HG02798 (cell line): Measurements from ENCODE around the gene HAUS5.
"Not testable (repeated sequence)": the region's sequence is repeated elsewhere in the genome, so short reads cannot be mapped to it uniquely, and the experiment has no call there.

ENCODE experiments used
- ATAC-seq: cut with Tn5 transposase; IDR thresholded peaks from one replicate; pipeline ENCODE4 v1.9.1; 2021; ENCODE audit warnings: mild to moderate bottlenecking; ENCODE audit not compliant: unreplicated experiment, poor library complexity

HAUS5 gene

DNA sequence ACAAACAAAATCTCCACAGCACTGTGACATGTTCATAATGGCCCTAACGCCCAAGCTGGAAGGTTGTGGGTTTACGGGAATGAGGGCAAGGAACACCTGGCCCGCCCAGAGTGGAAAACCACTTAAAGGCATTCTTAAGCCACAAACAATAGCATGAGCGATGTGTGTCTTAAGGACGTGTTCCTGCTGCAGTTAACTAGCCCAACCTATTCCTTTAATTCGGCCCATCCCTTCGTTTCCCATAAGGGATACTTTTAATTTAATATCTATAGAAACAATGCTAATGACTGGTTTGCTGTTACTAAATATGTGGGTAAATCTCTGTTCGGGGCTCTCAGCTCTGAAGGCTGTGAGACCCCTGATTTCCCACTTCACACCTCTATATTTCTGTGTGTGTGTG is 5.4 kb upstream of the HAUS5 start:
- ATAC-seq = not testable (repeated sequence)

DNA sequence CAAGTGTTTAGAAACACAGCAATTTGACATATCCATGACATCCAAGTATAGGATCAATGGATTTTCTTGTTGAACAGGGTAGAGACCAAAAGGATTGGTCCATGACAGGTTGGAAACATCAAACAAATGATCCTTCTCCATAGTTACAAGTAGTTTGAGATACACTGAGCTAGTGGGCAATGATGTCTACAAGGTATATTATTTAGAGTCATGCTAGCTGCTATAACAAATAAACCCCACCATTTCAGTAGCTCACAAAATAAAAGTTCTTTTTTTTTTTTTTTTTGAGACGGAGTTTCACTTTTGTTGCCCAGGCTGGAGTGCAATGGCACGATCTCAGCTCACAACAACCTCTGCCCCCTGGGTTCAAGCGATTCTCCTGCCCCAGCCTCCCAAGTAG is 4.9 kb upstream of the HAUS5 start:
- no peak for ATAC-seq

DNA sequence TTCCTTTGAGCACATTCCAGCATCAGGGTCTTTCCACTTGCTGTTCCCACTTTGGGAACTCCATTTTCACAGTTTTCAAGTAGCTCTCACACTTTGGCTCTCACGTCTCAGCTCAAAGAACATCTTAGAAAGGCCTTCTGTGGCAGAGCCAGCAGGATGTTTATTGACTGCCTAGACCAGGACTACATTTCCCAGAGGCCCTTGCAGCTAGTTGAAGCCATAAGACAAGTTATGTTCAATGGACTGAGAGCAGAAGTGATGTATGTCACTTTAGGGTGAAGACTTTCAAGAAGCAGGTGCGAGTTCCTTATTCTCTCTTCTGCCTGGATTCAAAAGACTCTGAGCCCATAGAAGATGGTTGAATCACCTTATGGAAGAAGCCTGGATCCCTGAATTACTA is 4.3 kb upstream of the HAUS5 start:
- ATAC-seq = no peak

DNA sequence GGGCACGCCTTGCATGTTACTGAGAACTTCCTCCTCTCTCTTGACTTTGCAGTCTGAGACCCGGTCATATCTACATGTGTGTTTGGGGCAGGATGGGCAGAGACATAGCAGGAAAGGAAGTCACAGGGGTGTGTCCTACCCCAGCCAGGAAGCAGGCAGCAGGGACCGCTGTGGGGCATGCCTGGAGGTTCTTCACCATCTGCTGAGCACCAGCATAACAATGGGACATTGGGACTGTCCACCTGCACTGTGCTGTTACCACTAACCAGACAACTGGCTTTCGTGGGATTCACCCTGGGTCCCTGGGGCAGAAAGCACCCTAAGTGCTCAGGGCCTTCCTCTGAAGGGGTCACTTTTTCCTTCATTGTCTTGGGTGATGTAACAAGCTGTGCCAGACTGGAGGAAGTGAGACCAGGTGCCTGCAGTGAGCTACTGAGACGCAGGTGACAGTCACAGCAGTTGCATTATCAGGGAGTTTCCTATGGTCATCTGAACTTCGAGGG is 2.6 kb upstream of the HAUS5 start:
- no peak for ATAC-seq

DNA sequence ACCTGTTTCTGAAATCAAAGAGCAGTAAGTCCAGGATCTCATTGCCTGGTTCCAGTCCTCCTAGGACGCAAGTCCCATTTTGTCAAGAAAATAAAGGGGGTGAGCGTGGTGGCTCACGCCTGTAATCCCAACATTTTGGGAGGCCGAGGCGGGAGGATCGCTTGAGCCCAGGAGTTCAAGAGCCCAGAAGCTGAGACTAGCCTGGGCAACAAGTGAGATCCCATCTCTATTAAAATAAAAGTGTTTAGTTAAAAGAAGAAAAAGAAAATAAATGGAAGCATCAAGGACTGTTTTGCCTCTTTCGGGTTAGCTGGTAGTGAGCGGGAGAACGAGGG is 344 bp upstream of the HAUS5 start:
- no peak for ATAC-seq

DNA sequence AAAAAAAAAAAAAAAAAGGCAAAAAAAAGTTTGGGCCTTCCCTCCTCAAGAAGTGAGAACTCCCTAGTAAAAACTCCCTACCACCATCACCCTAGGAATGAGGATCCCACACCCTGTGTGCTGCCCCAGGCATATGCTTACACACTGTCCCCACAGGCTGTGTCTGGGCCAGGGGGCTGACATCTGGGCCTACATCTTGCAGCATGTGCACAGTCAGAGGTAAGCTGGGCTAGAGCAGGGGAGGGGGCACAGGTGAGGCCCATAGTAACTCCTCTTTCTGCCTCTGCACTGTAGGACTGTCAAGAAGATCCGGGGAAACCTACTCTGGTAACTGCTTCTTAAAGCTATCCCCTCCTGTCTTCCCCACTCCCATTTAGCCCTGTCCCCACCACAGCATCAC is 1.0 kb downstream of the HAUS5 start:
- ATAC-seq = no peak

DNA sequence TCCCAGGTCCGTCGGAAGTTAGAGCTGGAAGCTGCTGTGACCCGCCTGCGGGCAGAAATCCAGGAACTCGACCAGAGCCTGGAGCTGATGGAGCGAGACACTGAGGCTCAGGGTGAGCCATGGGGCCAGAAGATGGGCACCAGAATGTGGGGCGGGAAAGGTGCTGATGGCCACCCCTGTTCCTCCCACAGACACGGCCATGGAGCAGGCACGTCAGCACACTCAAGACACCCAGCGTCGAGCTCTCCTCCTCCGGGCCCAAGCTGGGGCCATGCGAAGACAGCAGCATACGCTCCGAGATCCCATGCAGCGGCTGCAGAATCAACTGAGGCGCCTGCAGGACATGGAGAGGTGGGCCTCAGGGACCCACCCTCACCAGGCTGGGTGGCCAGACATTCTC is 2.5 kb downstream of the HAUS5 start:
- ATAC-seq = no peak

DNA sequence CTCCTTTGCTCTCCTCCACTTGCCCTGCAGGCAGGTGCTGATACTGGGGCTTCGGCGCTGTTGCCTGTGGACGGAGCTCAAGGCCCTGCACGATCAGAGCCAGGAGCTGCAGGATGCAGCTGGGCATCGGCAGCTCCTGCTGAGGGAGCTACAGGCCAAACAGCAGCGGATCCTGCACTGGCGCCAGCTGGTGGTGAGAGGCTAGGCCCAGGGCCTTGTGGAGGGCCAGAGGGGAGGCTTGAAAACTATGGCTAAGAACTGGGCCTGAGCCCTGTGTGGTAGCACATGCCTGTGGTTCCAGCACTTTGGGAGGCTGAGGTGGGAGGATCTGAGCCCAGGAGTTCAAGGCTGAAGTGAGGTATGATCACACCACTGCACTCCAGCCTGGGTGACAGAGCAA is 6.3 kb downstream of the HAUS5 start:
- no peak for ATAC-seq

DNA sequence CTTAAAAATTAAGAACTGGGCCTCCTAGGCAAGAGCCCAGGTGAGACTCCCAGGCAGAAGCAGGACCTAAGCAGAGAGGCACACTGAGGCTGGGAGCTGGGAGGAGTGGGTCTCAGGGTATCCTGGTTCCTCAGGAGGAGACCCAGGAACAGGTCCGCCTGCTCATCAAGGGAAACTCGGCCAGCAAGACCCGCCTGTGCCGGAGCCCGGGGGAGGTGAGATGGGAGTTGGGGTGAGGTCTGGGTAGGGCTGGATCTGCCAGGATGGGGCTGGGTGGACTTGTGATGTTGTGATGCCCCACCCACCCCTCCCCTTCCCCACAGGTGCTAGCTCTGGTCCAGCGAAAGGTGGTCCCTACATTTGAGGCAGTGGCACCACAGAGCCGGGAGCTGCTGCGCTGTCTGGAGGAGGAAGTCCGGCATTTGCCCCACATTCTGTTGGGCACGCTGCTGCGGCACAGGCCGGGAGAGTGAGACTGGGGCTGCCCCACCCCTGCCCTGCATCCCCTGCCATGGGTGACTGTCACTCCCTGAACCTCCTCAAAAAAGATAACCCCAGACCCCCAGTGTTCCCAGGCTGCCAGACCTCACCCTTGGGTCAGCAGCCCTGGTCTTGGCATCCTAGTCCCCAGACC is 6.9 kb downstream of the HAUS5 start:
- ATAC-seq = no peak

DNA sequence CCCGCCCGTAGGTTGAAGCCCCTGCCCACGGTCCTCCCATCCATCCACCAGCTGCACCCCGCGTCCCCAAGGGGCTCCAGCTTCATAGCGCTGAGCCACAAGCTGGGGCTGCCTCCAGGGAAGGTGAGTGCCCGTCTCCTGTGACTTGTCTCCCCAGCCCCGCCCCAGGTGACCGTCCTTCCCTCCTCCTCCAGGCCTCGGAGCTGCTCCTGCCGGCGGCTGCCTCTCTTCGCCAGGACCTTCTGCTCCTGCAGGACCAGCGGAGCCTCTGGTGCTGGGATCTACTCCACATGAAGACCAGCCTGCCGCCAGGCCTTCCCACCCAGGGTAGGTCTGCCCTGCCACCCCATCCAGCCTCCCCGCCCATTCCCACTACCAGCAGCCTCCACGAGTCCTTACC is 7.5 kb downstream of the HAUS5 start:
- no peak for ATAC-seq

DNA sequence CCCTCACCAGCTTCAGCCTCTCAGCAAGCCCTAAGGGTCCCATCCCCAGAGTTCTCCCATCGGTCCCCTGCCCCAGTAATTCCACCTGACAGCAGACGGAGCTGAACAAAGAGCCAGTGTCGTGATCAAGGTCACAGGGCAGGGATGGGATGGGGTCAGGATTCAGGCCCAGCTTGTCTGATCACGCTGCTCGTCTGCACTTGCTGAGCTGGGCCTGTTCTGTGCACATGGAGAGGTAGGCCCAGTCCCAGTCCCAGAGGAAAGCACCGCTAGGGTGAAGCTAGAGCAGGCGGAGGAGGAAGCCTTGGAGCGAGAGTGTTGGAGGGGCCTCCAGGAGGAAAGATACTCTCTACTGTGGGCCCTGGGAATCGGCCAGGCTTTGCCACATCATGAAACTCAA is 9.2 kb downstream of the HAUS5 start:
- no peak for ATAC-seq

DNA sequence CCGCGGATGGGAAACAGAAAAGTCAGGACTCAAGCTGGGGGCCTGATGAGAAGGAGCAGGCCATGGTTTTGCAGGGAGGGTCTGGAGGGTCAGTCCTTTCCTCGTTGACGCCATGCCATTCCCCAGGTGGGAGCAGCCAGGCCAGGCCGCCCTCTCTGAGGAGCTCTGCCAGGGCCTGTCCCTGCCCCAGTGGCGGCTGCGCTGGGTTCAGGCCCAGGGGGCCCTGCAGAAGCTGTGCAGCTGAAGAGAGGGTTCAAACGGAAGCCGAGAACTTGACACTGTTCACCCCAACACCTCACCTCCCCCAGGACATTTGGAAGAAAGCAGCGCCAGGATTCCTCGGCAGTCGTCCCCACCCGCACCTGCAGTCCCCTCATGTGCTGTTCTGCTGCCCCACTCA is 10.2 kb downstream of the HAUS5 start:
- no peak for ATAC-seq

DNA sequence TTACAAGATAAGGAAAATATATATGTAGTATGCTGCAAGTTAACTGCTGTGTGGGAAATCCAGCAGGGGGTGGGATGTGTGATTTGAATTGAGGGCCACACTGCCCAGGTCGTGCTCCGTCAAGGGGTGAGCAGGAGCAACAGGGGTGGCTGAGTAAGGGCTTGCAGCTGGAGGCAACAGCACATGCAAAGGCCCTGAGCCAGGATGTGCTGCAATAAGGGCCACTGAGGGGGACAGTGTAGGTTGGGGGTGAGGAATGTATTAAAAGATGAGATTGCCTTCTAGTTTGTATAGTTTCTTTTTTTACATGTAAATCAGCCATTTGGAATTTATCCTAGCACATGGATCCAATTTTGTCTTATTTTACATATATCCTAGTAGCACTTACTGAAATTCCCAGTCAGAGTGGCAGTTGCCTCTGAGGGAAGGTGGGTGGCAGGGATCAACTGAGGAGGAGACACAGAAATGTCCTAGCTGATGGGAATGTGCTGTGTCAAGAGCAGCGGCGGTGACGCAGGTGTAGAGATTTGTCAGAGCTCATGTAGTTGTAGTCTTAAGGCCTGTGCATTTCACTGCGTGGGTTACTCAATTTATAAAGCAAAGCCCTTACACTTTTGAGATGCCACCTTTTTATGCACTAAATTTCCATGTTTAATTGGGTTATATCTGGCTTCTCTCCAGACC is 10.9 kb downstream of the HAUS5 start:
- no peak for ATAC-seq

DNA sequence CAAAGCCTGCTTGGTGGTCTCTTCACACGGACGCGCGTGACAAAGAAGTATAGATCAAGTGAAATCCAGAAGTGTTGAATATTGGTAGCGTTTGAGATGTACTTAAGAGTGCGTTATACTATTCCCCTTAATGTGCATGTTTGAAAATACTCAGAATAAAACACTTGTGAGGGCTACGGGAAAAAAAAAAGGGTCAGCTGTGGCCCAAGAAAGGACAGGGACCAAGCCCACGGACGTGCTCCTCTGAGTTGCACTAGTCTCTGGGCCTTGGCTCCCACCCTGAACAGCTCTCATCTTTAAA is 15.7 kb downstream of the HAUS5 start:
- ATAC-seq = no peak

DNA sequence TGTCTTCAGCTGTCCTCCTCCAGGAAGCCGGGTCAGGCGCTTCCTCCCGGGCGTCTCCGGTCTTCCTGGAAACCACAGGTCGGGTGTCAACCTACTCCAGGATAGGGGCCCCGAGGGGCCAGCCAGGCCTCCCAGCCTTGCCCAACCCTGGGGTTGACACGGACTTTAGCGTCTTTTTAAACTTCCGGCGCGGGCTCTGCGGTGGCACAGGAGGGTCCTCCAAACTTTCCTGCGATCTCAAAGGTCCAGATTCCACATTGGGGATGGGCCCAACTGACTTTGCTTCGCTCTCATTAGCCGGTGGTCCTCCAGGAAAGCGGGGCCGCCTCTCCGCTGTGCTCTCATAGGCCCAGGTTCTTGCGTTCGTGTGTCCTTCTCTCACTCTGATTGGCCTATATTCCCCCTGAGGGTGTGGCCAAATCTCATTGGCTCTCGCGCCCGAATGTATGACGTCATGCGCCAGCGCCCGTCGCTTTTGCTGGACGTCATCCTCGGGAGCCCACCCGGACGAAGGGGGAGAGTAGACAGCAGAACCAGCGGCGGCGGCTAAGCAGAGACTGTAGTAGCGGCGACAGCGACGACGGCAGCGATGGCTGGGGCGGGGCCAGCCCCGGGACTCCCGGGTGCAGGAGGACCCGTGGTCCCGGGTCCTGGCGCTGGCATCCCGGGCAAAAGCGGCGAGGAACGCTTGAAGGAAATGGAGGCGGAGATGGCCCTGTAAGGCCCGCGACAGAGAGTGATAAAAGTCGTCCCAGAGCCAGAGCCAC is 16.2 kb downstream of the HAUS5 start, which contains the start of gene RBM42:
TSS of gene RBM42 (plus strand) at position 472 of the 767 bp plus-strand sequence. CDS start at position 590, 118 bp downstream.
- ATAC-seq = peak; percentile 99

DNA sequence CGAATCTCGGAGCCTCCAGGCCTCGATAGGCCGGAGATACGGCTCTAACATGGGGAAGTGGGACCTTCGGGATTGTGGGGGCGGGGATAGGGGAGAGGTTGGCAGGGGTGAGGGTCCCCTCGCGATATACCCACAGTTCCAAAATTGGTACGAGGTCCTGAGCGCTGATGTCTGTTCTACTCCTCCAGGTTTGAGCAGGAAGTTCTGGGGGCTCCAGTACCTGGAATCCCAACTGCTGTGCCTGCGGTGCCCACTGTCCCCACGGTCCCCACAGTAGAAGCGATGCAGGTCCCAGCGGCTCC is 16.7 kb downstream of the HAUS5 start:
- no peak for ATAC-seq

DNA sequence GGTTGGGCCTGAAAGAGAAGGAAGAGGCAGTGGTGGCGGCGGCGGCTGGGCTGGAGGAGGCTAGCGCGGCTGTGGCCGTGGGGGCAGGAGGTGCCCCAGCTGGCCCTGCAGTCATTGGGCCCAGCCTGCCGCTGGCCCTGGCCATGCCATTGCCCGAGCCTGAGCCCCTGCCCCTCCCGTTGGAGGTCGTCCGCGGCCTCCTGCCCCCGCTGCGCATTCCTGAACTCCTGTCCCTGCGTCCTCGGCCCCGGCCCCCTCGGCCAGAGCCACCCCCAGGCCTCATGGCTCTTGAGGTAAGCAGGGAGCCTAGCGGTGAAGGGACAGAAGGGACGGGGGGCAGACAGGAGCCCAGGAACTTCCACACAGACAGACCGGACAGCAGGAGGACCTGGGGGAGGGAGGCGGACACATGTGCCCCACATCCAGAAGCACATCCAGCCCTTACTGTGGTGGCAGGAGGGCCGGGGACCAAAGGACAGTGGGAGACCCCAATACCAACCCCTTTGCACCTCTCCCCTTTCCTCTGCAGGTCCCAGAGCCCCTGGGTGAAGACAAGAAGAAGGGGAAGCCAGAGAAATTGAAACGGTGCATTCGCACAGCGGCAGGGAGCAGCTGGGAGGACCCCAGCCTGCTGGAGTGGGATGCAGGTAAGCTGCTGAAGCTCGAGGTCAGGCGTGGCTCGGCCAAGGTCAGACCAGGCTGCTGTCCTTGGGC is 21.3 kb downstream of the HAUS5 start:
- ATAC-seq = no peak

DNA sequence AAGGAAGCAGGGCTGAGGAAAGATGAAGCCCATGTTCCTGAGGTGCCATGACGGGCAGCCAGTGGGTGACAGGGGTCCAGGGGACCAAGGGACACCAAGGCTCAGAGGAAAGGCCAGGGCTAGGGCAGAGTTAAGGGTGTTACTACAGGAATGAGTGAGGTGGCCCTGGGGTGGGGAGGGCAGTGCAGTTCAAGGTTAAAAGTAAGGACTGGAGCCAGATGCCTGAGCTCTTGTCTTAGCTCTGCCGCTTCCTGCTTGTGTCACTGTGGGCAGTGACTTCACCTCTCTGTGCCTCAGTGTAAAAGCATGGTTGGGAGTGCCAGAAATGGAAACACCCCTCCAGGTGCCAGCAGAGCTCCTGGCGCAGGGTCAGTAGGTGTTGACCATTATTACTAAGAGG is 24.1 kb downstream of the HAUS5 start:
- no peak for ATAC-seq

DNA sequence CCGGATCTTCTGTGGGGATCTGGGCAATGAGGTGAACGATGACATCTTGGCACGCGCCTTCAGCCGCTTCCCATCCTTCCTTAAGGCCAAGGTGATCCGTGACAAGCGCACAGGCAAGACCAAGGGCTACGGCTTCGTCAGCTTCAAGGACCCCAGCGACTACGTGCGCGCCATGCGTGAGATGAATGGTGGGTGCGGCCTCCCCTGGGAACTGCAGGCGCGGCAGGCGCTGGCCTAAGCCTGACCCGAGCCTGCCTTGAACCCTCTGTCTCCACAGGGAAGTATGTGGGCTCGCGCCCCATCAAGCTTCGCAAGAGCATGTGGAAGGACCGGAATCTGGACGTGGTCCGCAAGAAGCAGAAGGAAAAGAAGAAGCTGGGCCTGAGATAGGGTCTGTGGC is 24.6 kb downstream of the HAUS5 start:
- ATAC-seq = no peak

DNA sequence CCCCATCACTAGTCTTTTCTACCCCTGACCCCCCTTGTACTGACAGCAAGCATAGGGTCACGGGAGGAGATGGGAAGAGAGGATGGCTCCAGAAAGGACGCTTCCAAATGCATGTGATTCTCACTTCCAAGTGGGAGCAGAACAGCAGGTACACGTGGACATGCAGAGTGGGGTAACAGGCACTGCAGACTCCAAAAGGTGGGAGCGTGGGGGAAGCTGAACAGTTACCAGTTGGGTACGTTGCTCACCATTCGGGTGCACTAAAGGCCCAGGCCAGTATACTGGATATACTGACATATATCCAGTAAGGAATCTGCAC is 26.7 kb downstream of the HAUS5 start:
- no peak for ATAC-seq

DNA sequence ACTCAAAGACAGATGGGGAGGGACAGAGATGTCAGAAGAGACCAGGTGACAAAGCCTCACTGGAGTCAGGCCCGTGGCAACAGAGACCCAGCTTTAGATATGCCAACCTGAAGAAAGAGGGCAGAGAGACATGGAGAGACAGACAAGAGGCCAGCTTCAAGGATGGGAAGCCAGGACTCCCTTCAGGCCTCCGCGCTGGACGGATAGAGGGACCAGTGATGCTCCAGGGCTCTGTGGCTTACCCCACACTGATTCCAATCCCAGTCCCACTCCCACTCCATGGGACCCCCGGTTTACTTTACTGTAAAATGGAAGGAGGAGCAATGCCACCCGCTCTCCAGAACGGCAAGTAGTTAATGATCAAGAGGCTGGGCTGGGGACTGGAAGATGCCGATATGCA is 27.3 kb downstream of the HAUS5 start:
- no peak for ATAC-seq
